Keratinocyte (primary cell): ENCODE data around the gene SMCO4.

Source experiments
- CTCF ChIP-seq, 3 experiments: IDR thresholded peaks in 1 of 3; conservative IDR thresholded peaks in 1 of 3; optimal IDR thresholded peaks in 1 of 3; 2 replicates in 2 of 3; 3 replicates in 1 of 3; pipeline versions ENCODE3 to v1.5.1; 2011; ENCODE audit warnings: low read length in 3 of 3, mild to moderate bottlenecking in 3 of 3, moderate library complexity in 2 of 3, control low read depth in 1 of 3, inconsistent platforms in 1 of 3; ENCODE audit not compliant: insufficient read depth in 2 of 3; ENCODE audit errors: extremely low read depth in 1 of 3
- EZH2 ChIP-seq: IDR thresholded peaks from one replicate; pipeline ENCODE4 v1.6.1; 2012; ENCODE audit warnings: inconsistent platforms, mild to moderate bottlenecking, low read length, moderate library complexity

GRCh38 chr11:93585758-93586157, 42.6 kb upstream of the SMCO4 start:
- no peak for TF ChIP-seq CTCF (optimal IDR thresholded peaks at IDR 0.05 in 1 of 3, IDR thresholded peaks at IDR 0.05 in 1 of 3, conservative IDR thresholded peaks at IDR 0.05 in 1 of 3; ENCODE audit: extremely low read depth in 1 of 3, insufficient read depth in 2 of 3, low read length in 3 of 3)
- no peak for TF ChIP-seq EZH2
